SK-N-SH (cell line): Measurements from ENCODE around the gene TEPSIN. TPM values are rescaled to one million over a fixed set of nuclear protein-coding genes. Genes with fewer than 3 reads are reported as not detected.

ENCODE experiments used
- CTCF ChIA-PET: fragments of 300-600, 350-600 bp; formaldehyde crosslinking; extraction: SDS; loops from one replicate; lab custom pipeline; 2021; lab: Yijun Ruan, JAX
- POLR2A ChIA-PET: fragments of 350-600 bp; sonication (Branson Sonifier 250); formaldehyde crosslinking; extraction: SDS; loops from one replicate; lab custom pipeline; 2020; ENCODE audit warnings: antibody characterized with exemption, inconsistent platforms; lab: Yijun Ruan, JAX
- DNase-seq: peaks from one replicate; pipeline ENCODE4 v3.0.0; 2012
- H2AFZ ChIP-seq: fragments of 200-600 bp; sonication (generic); 2 replicates; pipeline ENCODE4 v1.8.1; 2016; ENCODE audit warnings: antibody characterized with exemption, mild to moderate bottlenecking, low read depth
- H3F3A ChIP-seq: fragments of 200-600 bp; sonication (generic); replicated peaks from 2 replicates; pipeline ENCODE3; 2016; ENCODE audit warnings: antibody characterized with exemption, mild to moderate bottlenecking; ENCODE audit not compliant: insufficient read depth
- H3K27ac ChIP-seq, 2 experiments: fragments of 200-500 bp in 1 of 2; fragments of 200-600 bp in 1 of 2; sonication (Bioruptor generic) in 1 of 2; sonication (generic), shearing (Covaris generic) in 1 of 2; 2 replicates each; pipeline versions ENCODE4 v1.5.1 to v1.6.1; 2014 to 2016; ENCODE audit warnings: low read depth in 2 of 2, inconsistent platforms in 1 of 2, low read length in 1 of 2, mild to moderate bottlenecking in 1 of 2, mixed read lengths in 1 of 2
- H3K27me3 ChIP-seq: fragments of 200-600 bp; sonication (generic), shearing (Covaris generic); 2 replicates; pipeline ENCODE4 v1.6.1; 2016; ENCODE audit warnings: mixed run types; ENCODE audit not compliant: insufficient read depth
- H3K36me3 ChIP-seq, 2 experiments: fragments of 200-500 bp in 1 of 2; fragments of 200-600 bp in 1 of 2; sonication (Bioruptor generic) in 1 of 2; sonication (generic) in 1 of 2; replicated peaks in 1 of 2; 2 replicates each; pipeline versions ENCODE3 to v1.5.1; 2014 to 2016; ENCODE audit warnings: low read length in 1 of 2, mild to moderate bottlenecking in 1 of 2; ENCODE audit not compliant: insufficient read depth in 2 of 2, control insufficient read depth in 1 of 2
- H3K4me1 ChIP-seq, 2 experiments: fragments of 200-500 bp in 1 of 2; fragments of 200-600 bp in 1 of 2; sonication (Bioruptor generic) in 1 of 2; sonication (generic), shearing (Covaris generic) in 1 of 2; 2 replicates each; pipeline versions ENCODE4 v1.5.1 to v1.6.1; 2014 to 2016; ENCODE audit warnings: low read depth in 1 of 2, low read length in 1 of 2, mixed run types in 1 of 2; ENCODE audit not compliant: insufficient read depth in 2 of 2, control insufficient read depth in 1 of 2
- H3K4me2 ChIP-seq: fragments of 200-600 bp; sonication (generic), shearing (Covaris generic); 2 replicates; pipeline ENCODE4 v1.6.1; 2017; ENCODE audit warnings: mixed run types
- H3K4me3 ChIP-seq, 2 experiments: fragments of 200-500 bp in 1 of 2; fragments of 200-600 bp in 1 of 2; sonication (Bioruptor generic) in 1 of 2; sonication (generic), shearing (Covaris generic) in 1 of 2; 2 replicates each; pipeline versions ENCODE4 v1.5.1 to v1.8.1; 2014 to 2016; ENCODE audit warnings: low read depth in 2 of 2, inconsistent platforms in 1 of 2, low read length in 1 of 2, mild to moderate bottlenecking in 1 of 2, mixed read lengths in 1 of 2, moderate library complexity in 1 of 2
- H3K79me2 ChIP-seq: fragments of 200-600 bp; sonication (generic); 2 replicates; pipeline ENCODE4 v1.8.1; 2017; ENCODE audit warnings: mild to moderate bottlenecking; ENCODE audit not compliant: insufficient read depth
- H3K9ac ChIP-seq: fragments of 200-600 bp; sonication (generic); 2 replicates; pipeline ENCODE4 v1.6.1; 2017; ENCODE audit warnings: mixed run types
- H3K9me2 ChIP-seq: fragments of 200-600 bp; sonication (generic); 2 replicates; pipeline ENCODE4 v1.6.1; 2017; ENCODE audit warnings: mixed run types
- H3K9me3 ChIP-seq: fragments of 200-600 bp; sonication (generic); 2 replicates; pipeline ENCODE4 v1.6.1; 2017; ENCODE audit warnings: mixed run types, mild to moderate bottlenecking, moderate library complexity
- H4K20me1 ChIP-seq: fragments of 200-600 bp; sonication (generic); 2 replicates; pipeline ENCODE4 v1.6.1; 2017; ENCODE audit warnings: mild to moderate bottlenecking, mixed run types; ENCODE audit not compliant: insufficient read depth
- ELF1 ChIP-seq: IDR thresholded peaks from 2 replicates; pipeline ENCODE4 v1.4.0; 2012
- EP300 ChIP-seq, 2 experiments: IDR thresholded peaks; 2 replicates each; pipeline versions ENCODE4 v1.4.0 to v1.6.1; 2012; ENCODE audit warnings: borderline replicate concordance in 1 of 2, low read depth in 1 of 2, low read length in 1 of 2
- EZH2phosphoT487 ChIP-seq: fragments of 200-600 bp; sonication (generic); IDR thresholded peaks from 2 replicates; pipeline ENCODE4 v1.6.1; 2017; ENCODE audit warnings: low read depth, mixed run types, mild to moderate bottlenecking, antibody characterized with exemption, moderate library complexity, borderline replicate concordance
- GABPA ChIP-seq: IDR thresholded peaks from 2 replicates; pipeline ENCODE4 v1.4.0; 2012; ENCODE audit warnings: low read depth, mild to moderate bottlenecking
- GATA2 ChIP-seq: sonication (generic); formaldehyde crosslinking; IDR thresholded peaks from 2 replicates; pipeline ENCODE4 v1.5.0; 2020; ENCODE audit warnings: mild to moderate bottlenecking, missing genetic modification reagents
- JUND ChIP-seq: IDR thresholded peaks from 2 replicates; pipeline ENCODE4 v1.4.0; 2012
- MXI1 ChIP-seq: IDR thresholded peaks from 2 replicates; pipeline ENCODE4 v1.6.1; 2012; ENCODE audit warnings: mild to moderate bottlenecking, low read depth, low read length, improper control_type of control experiment
- NFIC ChIP-seq: IDR thresholded peaks from 2 replicates; pipeline ENCODE4 v1.4.0; 2012; ENCODE audit warnings: borderline replicate concordance
- POLR2AphosphoS5 ChIP-seq: IDR thresholded peaks from 2 replicates; pipeline ENCODE4 v1.6.1; 2012; ENCODE audit warnings: low read depth, low read length
- RAD21 ChIP-seq: IDR thresholded peaks from 2 replicates; pipeline ENCODE4 v1.6.1; 2012; ENCODE audit warnings: mild to moderate bottlenecking, low read length
- RCOR1 ChIP-seq: fragments of 150-350 bp; IDR thresholded peaks from 2 replicates; pipeline ENCODE4 v1.6.1; 2017; ENCODE audit warnings: antibody characterized with exemption, low read length
- REST ChIP-seq: IDR thresholded peaks from 2 replicates; pipeline ENCODE4 v1.6.1; 2012; ENCODE audit warnings: mild to moderate bottlenecking, low read depth, low read length, moderate library complexity
- RFX5 ChIP-seq: IDR thresholded peaks from 2 replicates; pipeline ENCODE4 v1.6.1; 2012; ENCODE audit warnings: mild to moderate bottlenecking, improper control_type of control experiment, low read length
- RXRA ChIP-seq: IDR thresholded peaks from 2 replicates; pipeline ENCODE4 v1.4.0; 2012; ENCODE audit warnings: low read depth, mild to moderate bottlenecking, borderline replicate concordance
- SIN3A ChIP-seq: IDR thresholded peaks from 2 replicates; pipeline ENCODE4 v1.6.1; 2012; ENCODE audit warnings: low read depth, mild to moderate bottlenecking, low read length, moderate library complexity, borderline replicate concordance
- TEAD4 ChIP-seq: IDR thresholded peaks from 2 replicates; pipeline ENCODE4 v1.4.0; 2012; ENCODE audit warnings: mild to moderate bottlenecking, borderline replicate concordance; ENCODE audit not compliant: insufficient read depth
- YY1 ChIP-seq: IDR thresholded peaks from 2 replicates; pipeline ENCODE4 v1.4.0; 2012; ENCODE audit warnings: low read depth, mild to moderate bottlenecking
- WGBS: methylation state at CpG from one replicate; pipeline ENCODE4 v1.1.6; 2017; ENCODE audit warnings: low lambda C conversion rate; 5-methylcytosine and 5-hydroxymethylcytosine counted together
- polyA plus RNA-seq, 3 experiments: library from polyadenylated mRNA; depleted of rRNA; stranded (reverse); fragments of >200 nt; gene quantifications; 2 replicates each; pipeline ENCODE4 v1.2.3, GENCODE V29; 2012
- TF ChIP-seq, protein P1 (sequence below): IDR thresholded peaks from 2 replicates; pipeline ENCODE4 v1.4.0; 2012; ENCODE audit warnings: low read depth, borderline replicate concordance
- TF ChIP-seq, protein P2 (sequence below): IDR thresholded peaks from 2 replicates; pipeline ENCODE4 v1.4.0; 2012; ENCODE audit warnings: low read depth, borderline replicate concordance

TEPSIN gene
- polyA plus RNA-seq, 1 of the 3 experiments (the other 2 are of a cell fraction), result 35.3 TPM

DNA sequence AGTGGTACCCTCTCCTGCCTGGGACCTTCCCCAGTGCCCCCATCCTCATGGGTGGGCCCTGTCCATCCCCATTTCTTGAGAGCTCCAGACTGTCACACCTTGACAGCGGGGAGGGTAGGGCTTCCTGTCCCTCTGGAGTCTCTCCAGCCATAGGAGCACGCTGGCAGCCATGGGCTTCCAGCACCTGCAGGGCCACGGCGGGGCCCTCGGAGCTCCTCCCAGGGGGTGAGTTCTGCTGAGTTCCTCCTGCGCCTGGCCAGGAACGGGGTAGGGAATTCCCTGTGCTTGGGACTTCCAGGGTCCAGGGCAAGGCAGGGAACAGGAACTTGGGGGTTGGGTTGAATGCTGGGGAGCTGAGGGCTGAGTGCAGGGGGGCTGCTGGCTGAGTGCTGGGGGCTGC is 49.8 kb downstream of the TEPSIN start:
- Histone ChIP-seq H3K36me3 (peaks cover 0 to 11% of the 10 kb centered on the region in 2 experiments), H3K4me1 (peaks cover 0 to 2% of the 10 kb centered on the region in 2 experiments; a peak in 1 of 4 replicates), H2AFZ (no peak overlapping the region), H3K4me3 (no peak overlapping the region), H3K4me2 (no peak overlapping the region), H3F3A (peaks cover 5% of the 10 kb centered on the region), H3K79me2 (no peaks in the 10 kb centered on the region), H3K27ac (no peak overlapping the region), H3K9ac (no peak overlapping the region), H4K20me1 (no peaks in the 10 kb centered on the region), H3K27me3 (no peaks in the 10 kb centered on the region), H3K9me3 (no peaks in the 10 kb centered on the region), H3K9me2 (no peaks in the 10 kb centered on the region)
- POLR2A ChIA-PET, result interaction anchor here (1.1 kb wide), 1 partner anchor 10 kb away, joined by 4 read pairs; no protein-coding TSS in a partner anchor
- 96% methylated on average over 7 of the region's 7 CpGs for WGBS
- TF ChIP-seq RFX5 (no peak), JUND (no peak), NFIC (no peak), TEAD4 (no peak), SIN3A (no peak), GABPA (no peak), RCOR1 (no peak), POLR2AphosphoS5 (no peak), EP300 (IDR thresholded peaks at IDR 0.05; ENCODE audit: borderline replicate concordance in 1 of 2, low read depth in 1 of 2, low read length in 1 of 2) (no peak), MXI1 (no peak), RXRA (no peak), ELF1 (no peak), EZH2phosphoT487 (no peak), GATA2 (no peak), REST (no peak), RAD21 (no peak), YY1 (no peak)
- TF ChIP-seq, protein P1, sequence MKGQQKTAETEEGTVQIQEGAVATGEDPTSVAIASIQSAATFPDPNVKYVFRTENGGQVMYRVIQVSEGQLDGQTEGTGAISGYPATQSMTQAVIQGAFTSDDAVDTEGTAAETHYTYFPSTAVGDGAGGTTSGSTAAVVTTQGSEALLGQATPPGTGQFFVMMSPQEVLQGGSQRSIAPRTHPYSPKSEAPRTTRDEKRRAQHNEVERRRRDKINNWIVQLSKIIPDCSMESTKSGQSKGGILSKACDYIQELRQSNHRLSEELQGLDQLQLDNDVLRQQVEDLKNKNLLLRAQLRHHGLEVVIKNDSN, result no peak
- TF ChIP-seq, protein P2, sequence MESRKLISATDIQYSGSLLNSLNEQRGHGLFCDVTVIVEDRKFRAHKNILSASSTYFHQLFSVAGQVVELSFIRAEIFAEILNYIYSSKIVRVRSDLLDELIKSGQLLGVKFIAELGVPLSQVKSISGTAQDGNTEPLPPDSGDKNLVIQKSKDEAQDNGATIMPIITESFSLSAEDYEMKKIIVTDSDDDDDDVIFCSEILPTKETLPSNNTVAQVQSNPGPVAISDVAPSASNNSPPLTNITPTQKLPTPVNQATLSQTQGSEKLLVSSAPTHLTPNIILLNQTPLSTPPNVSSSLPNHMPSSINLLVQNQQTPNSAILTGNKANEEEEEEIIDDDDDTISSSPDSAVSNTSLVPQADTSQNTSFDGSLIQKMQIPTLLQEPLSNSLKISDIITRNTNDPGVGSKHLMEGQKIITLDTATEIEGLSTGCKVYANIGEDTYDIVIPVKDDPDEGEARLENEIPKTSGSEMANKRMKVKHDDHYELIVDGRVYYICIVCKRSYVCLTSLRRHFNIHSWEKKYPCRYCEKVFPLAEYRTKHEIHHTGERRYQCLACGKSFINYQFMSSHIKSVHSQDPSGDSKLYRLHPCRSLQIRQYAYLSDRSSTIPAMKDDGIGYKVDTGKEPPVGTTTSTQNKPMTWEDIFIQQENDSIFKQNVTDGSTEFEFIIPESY, result no peak
- no peak for DNase-seq
- CTCF ChIA-PET, result interaction anchor here (0.9 to 6.3 kb wide), 7 partner anchors 12 to 86 kb away, joined by 3 to 46 read pairs (median 5); no protein-coding TSS in a partner anchor
